GM18508 (cell line): ENCODE data around the gene ZNF777.
"Not testable (repeated sequence)": the region's sequence is repeated elsewhere in the genome, so short reads cannot be mapped to it uniquely, and the experiment has no call there.

Experiments
- ATAC-seq: cut with Tn5 transposase; IDR thresholded peaks from one replicate; pipeline ENCODE4 v1.9.1; 2021; ENCODE audit warnings: moderate number of reproducible peaks; ENCODE audit not compliant: insufficient read depth, unreplicated experiment

Gene ZNF777

GRCh38 chr7:149422162-149422913 is 38.5 kb downstream of the ZNF777 start:
- peak; percentile 57 for ATAC-seq

GRCh38 chr7:149420006-149420405 is 40.9 kb downstream of the ZNF777 start:
- no peak for ATAC-seq

GRCh38 chr7:149415391-149416071 is 45.3 kb downstream of the ZNF777 start:
- ATAC-seq, result no peak

GRCh38 chr7:149414745-149415390 is 46.0 kb downstream of the ZNF777 start:
- ATAC-seq, result no peak

- ATAC-seq, result no peak
Observed at GRCh38 chr7:149414171-149414570, 46.7 kb downstream of the ZNF777 start.

- not testable (repeated sequence) for ATAC-seq
Observed at GRCh38 chr7:149413083-149413482, 47.8 kb downstream of the ZNF777 start.

- ATAC-seq, result no peak
Observed at GRCh38 chr7:149409895-149410294, 51.0 kb downstream of the ZNF777 start.

- no peak for ATAC-seq
Observed at GRCh38 chr7:149404825-149405224, 56.0 kb downstream of the ZNF777 start.

GRCh38 chr7:149404396-149404795 is 56.5 kb downstream of the ZNF777 start:
- ATAC-seq, result no peak

GRCh38 chr7:149398195-149398820 is 62.6 kb downstream of the ZNF777 start:
- ATAC-seq, result no peak

- no peak for ATAC-seq
Observed at GRCh38 chr7:149397470-149398043, 63.3 kb downstream of the ZNF777 start.

GRCh38 chr7:149388550-149389335 is 72.1 kb downstream of the ZNF777 start:
- ATAC-seq, result not testable (repeated sequence)

- not testable (repeated sequence) for ATAC-seq
Observed at GRCh38 chr7:149386514-149386913, 74.3 kb downstream of the ZNF777 start.

GRCh38 chr7:149385195-149385950 is 75.5 kb downstream of the ZNF777 start:
- no peak for ATAC-seq
